ENCODE data around the gene SHD.

DNA sequence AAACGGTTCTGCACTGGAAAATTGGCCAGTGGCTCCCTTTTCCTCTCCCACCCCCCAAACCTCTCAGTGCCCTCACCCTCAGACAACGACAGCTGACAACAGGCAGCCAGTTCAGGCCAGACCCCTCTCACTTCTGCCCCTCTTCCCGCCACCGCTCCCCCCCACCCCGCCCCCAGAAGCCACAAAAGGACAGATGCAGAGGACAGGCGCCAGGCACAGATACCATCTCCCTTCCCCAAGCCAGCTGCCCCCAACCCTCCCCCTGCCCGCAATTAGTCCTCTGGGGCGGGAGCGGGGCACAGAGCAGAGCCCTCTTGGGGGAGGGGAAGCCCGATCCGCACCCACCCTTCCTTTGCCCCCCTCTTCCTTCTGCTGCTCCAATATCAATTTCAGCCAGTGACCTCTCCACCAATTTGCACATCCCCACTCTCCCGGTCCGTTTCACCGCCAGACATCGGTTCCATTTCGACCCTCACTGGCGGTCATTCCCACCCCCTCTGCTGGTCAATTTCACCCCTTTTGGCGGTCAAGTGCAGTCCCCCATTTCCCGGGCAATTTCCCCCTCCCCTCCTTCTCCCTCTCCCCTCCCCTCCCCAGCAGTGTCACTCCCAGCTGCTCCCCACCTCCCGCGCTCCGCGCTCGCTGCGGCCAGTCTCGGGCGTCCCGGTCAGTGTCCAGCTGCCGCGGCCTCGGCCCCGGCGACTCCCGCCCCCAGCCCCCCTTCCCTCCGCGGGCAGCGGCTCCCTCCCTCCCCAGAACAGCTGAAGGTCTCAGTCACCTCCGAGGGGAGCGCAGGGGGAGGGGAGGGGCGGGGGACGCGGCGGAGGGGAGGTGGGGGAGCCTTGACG is at the start of gene SHD:
- TF ChIP-seq, protein P1, sequence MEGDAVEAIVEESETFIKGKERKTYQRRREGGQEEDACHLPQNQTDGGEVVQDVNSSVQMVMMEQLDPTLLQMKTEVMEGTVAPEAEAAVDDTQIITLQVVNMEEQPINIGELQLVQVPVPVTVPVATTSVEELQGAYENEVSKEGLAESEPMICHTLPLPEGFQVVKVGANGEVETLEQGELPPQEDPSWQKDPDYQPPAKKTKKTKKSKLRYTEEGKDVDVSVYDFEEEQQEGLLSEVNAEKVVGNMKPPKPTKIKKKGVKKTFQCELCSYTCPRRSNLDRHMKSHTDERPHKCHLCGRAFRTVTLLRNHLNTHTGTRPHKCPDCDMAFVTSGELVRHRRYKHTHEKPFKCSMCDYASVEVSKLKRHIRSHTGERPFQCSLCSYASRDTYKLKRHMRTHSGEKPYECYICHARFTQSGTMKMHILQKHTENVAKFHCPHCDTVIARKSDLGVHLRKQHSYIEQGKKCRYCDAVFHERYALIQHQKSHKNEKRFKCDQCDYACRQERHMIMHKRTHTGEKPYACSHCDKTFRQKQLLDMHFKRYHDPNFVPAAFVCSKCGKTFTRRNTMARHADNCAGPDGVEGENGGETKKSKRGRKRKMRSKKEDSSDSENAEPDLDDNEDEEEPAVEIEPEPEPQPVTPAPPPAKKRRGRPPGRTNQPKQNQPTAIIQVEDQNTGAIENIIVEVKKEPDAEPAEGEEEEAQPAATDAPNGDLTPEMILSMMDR (conservative IDR thresholded peaks at IDR 0.05 in 1 of 2, IDR thresholded peaks at IDR 0.05 in 1 of 2; ENCODE audit: low read depth in 1 of 2, low read length in 2 of 2): no peak
- TF ChIP-seq EZH2 (IDR thresholded peaks at IDR 0.05; ENCODE audit: low read length, missing control alignments): no peak

All from fibroblast of lung (primary cell).